HL-60 (cell line): ENCODE measurements around the gene ZCCHC2.

Source experiments
- DNase-seq, 2 experiments: peaks; one replicate each; pipeline ENCODE4 v3.0.0-alpha.2; 2010 to 2020; ENCODE audit warnings: low read depth in 1 of 2, low spot score in 1 of 2
- H3K27ac ChIP-seq: fragments of 250-450 bp; sonication (Bioruptor Pico); replicated peaks from 2 replicates; pipeline ENCODE4 v1.5.1; 2020; ENCODE audit warnings: mild to moderate bottlenecking, moderate library complexity
- H3K27me3 ChIP-seq: fragments of 250-450 bp; sonication (Bioruptor Pico); 2 replicates; pipeline ENCODE4 v1.5.1; 2021; ENCODE audit warnings: mild to moderate bottlenecking, moderate library complexity; ENCODE audit not compliant: insufficient read depth, poor library complexity, severe bottlenecking
- H3K4me3 ChIP-seq: replicated peaks from 2 replicates; pipeline ENCODE4 v1.5.1; 2011; ENCODE audit warnings: mild to moderate bottlenecking, control low read depth, low read length; ENCODE audit not compliant: insufficient read depth
- GABPA ChIP-seq: IDR thresholded peaks from 2 replicates; pipeline ENCODE4 v1.6.1; 2012; ENCODE audit warnings: low read depth
- POLR2AphosphoS5 ChIP-seq: IDR thresholded peaks from 2 replicates; pipeline ENCODE4 v1.6.1; 2012; ENCODE audit warnings: low read depth
- SPI1 ChIP-seq: IDR thresholded peaks from 2 replicates; pipeline ENCODE4 v1.6.1; 2012; ENCODE audit warnings: low read depth, mild to moderate bottlenecking, borderline replicate concordance
- TF ChIP-seq, protein P1 (sequence below): IDR thresholded peaks from 2 replicates; pipeline ENCODE4 v1.6.1; 2012; ENCODE audit warnings: low read depth; ENCODE audit not compliant: insufficient replicate concordance
- TF ChIP-seq, protein P2 (sequence below): IDR thresholded peaks from one replicate; pipeline ENCODE4 v1.5.1; 2011; ENCODE audit warnings: low read length, control low read depth, inconsistent platforms; ENCODE audit not compliant: insufficient read depth

Gene ZCCHC2

DNA sequence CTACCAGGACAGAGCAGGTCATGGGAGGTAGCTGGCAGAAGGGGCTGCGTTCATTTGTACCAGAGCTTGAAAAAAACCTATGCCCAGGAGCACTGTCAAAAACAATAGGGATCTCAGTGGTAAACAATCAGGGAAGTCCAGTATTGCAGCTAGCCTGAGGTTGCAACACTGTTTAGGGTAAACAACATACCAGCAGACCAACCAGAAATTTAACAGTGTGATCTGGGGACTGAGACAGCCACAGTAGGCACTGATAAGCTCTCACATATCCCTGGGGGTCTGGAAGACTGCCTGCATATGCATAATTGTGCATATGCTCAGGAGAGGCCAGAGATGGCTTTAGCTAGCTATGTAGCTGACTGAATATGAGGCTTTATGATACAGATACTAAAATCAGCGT lies 12.0 kb upstream of the ZCCHC2 start:
- no peak overlapping the region for H3K4me3 ChIP-seq
- TF ChIP-seq GABPA (no peak), SPI1 (no peak), POLR2AphosphoS5 (no peak)
- TF ChIP-seq, protein P1, sequence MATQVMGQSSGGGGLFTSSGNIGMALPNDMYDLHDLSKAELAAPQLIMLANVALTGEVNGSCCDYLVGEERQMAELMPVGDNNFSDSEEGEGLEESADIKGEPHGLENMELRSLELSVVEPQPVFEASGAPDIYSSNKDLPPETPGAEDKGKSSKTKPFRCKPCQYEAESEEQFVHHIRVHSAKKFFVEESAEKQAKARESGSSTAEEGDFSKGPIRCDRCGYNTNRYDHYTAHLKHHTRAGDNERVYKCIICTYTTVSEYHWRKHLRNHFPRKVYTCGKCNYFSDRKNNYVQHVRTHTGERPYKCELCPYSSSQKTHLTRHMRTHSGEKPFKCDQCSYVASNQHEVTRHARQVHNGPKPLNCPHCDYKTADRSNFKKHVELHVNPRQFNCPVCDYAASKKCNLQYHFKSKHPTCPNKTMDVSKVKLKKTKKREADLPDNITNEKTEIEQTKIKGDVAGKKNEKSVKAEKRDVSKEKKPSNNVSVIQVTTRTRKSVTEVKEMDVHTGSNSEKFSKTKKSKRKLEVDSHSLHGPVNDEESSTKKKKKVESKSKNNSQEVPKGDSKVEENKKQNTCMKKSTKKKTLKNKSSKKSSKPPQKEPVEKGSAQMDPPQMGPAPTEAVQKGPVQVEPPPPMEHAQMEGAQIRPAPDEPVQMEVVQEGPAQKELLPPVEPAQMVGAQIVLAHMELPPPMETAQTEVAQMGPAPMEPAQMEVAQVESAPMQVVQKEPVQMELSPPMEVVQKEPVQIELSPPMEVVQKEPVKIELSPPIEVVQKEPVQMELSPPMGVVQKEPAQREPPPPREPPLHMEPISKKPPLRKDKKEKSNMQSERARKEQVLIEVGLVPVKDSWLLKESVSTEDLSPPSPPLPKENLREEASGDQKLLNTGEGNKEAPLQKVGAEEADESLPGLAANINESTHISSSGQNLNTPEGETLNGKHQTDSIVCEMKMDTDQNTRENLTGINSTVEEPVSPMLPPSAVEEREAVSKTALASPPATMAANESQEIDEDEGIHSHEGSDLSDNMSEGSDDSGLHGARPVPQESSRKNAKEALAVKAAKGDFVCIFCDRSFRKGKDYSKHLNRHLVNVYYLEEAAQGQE = no peak
- TF ChIP-seq, protein P2, sequence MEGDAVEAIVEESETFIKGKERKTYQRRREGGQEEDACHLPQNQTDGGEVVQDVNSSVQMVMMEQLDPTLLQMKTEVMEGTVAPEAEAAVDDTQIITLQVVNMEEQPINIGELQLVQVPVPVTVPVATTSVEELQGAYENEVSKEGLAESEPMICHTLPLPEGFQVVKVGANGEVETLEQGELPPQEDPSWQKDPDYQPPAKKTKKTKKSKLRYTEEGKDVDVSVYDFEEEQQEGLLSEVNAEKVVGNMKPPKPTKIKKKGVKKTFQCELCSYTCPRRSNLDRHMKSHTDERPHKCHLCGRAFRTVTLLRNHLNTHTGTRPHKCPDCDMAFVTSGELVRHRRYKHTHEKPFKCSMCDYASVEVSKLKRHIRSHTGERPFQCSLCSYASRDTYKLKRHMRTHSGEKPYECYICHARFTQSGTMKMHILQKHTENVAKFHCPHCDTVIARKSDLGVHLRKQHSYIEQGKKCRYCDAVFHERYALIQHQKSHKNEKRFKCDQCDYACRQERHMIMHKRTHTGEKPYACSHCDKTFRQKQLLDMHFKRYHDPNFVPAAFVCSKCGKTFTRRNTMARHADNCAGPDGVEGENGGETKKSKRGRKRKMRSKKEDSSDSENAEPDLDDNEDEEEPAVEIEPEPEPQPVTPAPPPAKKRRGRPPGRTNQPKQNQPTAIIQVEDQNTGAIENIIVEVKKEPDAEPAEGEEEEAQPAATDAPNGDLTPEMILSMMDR = no peak
- no peak overlapping the region for H3K27ac ChIP-seq
- DNase-seq = no peak
- no peaks in the 10 kb centered on the region for H3K27me3 ChIP-seq

GRCh38 chr18:62512532-62512931 lies 10.3 kb upstream of the ZCCHC2 start:
- no peak overlapping the region for H3K4me3 ChIP-seq
- no peak overlapping the region for H3K27ac ChIP-seq
- no peaks in the 10 kb centered on the region for H3K27me3 ChIP-seq
- no peak for DNase-seq
- TF ChIP-seq, protein P1 = no peak
- TF ChIP-seq SPI1 (no peak), GABPA (no peak), POLR2AphosphoS5 (no peak)
- TF ChIP-seq, protein P2 = no peak

GRCh38 chr18:62512996-62513395 lies 9.8 kb upstream of the ZCCHC2 start:
- H3K4me3 ChIP-seq = no peak overlapping the region
- no peak overlapping the region for H3K27ac ChIP-seq
- no peaks in the 10 kb centered on the region for H3K27me3 ChIP-seq
- DNase-seq = no peak
- TF ChIP-seq SPI1 (no peak), POLR2AphosphoS5 (no peak), GABPA (no peak)
- TF ChIP-seq, protein P2 = no peak
- TF ChIP-seq, protein P1 = no peak
